GM18907 (cell line): ENCODE results near the gene CPNE2.
"Not testable (repeated sequence)": the region's sequence is repeated elsewhere in the genome, so short reads cannot be mapped to it uniquely, and the experiment has no call there.

Experiments used
- ATAC-seq: cut with Tn5 transposase; IDR thresholded peaks from one replicate; pipeline ENCODE4 v1.9.1; 2021; ENCODE audit warnings: mild to moderate bottlenecking, moderate library complexity; ENCODE audit not compliant: unreplicated experiment

The CPNE2 gene

GRCh38 chr16:57091975-57092785, at the start of gene CPNE2:
Gene CPNE2 (plus strand): TSS chr16:57092583. CDS start chr16:57110743, 18,160 bp downstream.
- ATAC-seq: no peak

- no peak for ATAC-seq
These were observed 49.1 kb upstream of the CPNE2 start for GRCh38 chr16:57043248-57043647.

- ATAC-seq: no peak
These were observed 47.3 kb upstream of the CPNE2 start for GRCh38 chr16:57044931-57045693.

GRCh38 chr16:57045694-57046381, 46.5 kb upstream of the CPNE2 start:
- no peak for ATAC-seq

GRCh38 chr16:57048095-57048494, 44.3 kb upstream of the CPNE2 start:
- no peak for ATAC-seq

- no peak for ATAC-seq
These were observed 42.7 kb upstream of the CPNE2 start for GRCh38 chr16:57049678-57050077.

GRCh38 chr16:57051696-57052228, 40.6 kb upstream of the CPNE2 start:
- no peak for ATAC-seq

- ATAC-seq: no peak
These were observed 39.2 kb upstream of the CPNE2 start for GRCh38 chr16:57053206-57053605.

GRCh38 chr16:57054338-57054737, 38.0 kb upstream of the CPNE2 start:
- no peak for ATAC-seq

GRCh38 chr16:57054771-57055170, 37.6 kb upstream of the CPNE2 start:
- ATAC-seq: no peak

- no peak for ATAC-seq
These were observed 36.7 kb upstream of the CPNE2 start for GRCh38 chr16:57055671-57056070.

- ATAC-seq: no peak
These were observed 34.0 kb upstream of the CPNE2 start for GRCh38 chr16:57058291-57058861.

GRCh38 chr16:57060323-57061083, 31.9 kb upstream of the CPNE2 start:
- ATAC-seq: no peak

GRCh38 chr16:57061084-57061905, 31.1 kb upstream of the CPNE2 start:
- ATAC-seq: no peak

- ATAC-seq: no peak
These were observed 30.1 kb upstream of the CPNE2 start for GRCh38 chr16:57062329-57062728.

GRCh38 chr16:57063189-57063588, 29.2 kb upstream of the CPNE2 start:
- not testable (repeated sequence) for ATAC-seq

- no peak for ATAC-seq
These were observed 27.4 kb upstream of the CPNE2 start for GRCh38 chr16:57064995-57065394.

GRCh38 chr16:57066625-57067024, 25.8 kb upstream of the CPNE2 start:
- no peak for ATAC-seq

GRCh38 chr16:57067347-57067746, 25.0 kb upstream of the CPNE2 start:
- ATAC-seq: no peak
